K562 (cell line): ENCODE measurements around the gene PUS10.
A peak's percentile ranks its signal among the peaks of the same experiment; 100 is the strongest.

Source experiments
- DPF2 ChIP-seq: fragments of 450-650 bp; IDR thresholded peaks from 2 replicates; pipeline ENCODE4 v1.6.1; 2016
- EHMT2 ChIP-seq: fragments of 450-650 bp; IDR thresholded peaks from 2 replicates; pipeline ENCODE4 v1.6.1; 2018; ENCODE audit warnings: antibody characterized with exemption
- NR1H2 ChIP-seq: sonication (generic); formaldehyde crosslinking; IDR thresholded peaks from 2 replicates; pipeline ENCODE4 v1.4.0; 2020; ENCODE audit warnings: mild to moderate bottlenecking, missing genetic modification reagents
- SIN3A ChIP-seq, 2 experiments: fragments of 150-350 bp in 1 of 2; IDR thresholded peaks; 2 replicates each; pipeline ENCODE4 v1.6.1; 2011 to 2016; ENCODE audit warnings: borderline replicate concordance in 2 of 2, low read depth in 2 of 2, low read length in 2 of 2, mild to moderate bottlenecking in 2 of 2, moderate library complexity in 2 of 2; ENCODE audit not compliant: control insufficient read depth in 1 of 2
- TEAD4 ChIP-seq, 2 experiments: sonication (generic) in 1 of 2; formaldehyde crosslinking in 1 of 2; IDR thresholded peaks; 2 replicates each; pipeline versions ENCODE4 v1.6.1 to v1.8.0; 2012 to 2022; ENCODE audit warnings: borderline replicate concordance in 1 of 2, inconsistent platforms in 1 of 2, low read length in 1 of 2, mild to moderate bottlenecking in 1 of 2, missing genetic modification reagents in 1 of 2

DNA sequence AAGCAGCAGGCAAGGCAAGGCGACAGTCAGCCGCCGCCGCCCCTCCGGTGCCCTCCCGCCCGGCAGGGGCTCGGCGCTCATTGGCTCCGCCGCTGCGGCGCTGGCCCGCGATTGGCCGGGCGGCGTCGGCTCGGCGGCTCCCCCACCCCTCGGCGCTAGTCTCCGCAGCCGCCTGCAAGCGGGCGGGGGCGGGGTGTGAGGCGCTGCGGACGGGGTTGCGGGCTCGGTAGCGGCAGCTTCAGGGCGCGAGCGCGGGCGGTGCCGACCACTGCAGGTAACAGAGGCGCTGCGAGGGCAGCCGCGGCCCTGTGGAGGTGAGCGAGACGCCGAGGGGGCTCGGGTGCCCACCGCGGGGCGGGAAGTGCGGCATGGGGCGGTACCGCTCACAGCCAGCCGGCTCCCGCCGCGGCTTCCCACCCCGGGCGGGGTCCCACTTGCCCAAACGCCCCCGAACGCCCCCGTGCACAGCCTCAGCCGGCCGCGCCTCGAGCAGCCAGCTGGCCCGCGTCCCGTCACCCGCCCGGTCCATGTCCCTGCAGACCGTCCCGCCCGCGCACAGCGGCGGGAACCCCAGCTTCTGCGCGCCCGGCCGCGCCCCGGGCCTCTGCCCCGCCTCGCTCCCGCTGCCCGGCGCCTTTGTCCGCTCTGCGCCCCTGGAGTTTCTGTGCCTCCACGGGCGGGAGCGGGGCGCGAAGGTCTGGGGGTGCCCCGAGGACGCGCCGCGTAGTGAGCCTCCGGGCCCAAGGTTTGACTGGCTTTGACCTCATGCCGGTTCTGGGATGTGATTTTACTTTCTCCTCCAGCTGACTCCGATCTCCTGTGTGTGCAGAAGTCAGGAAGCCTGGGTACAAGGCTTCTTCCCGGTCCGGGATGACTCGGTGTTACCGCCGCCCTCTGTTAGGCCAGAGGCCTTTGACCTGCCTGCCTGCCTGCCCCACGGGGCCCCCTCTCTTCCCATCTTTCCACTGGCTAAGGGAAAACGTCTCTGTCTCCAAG, 48.0 kb upstream of the PUS10 start, which contains the start of gene SANBR:
- TF ChIP-seq TEAD4 (IDR thresholded peaks at IDR 0.05; ENCODE audit: low read length) (no peak), TEAD4 (CRISPR knock-in tag; IDR thresholded peaks at IDR 0.05; ENCODE audit: borderline replicate concordance) (no peak), DPF2 (no peak), EHMT2 (no peak), SIN3A (IDR thresholded peaks at IDR 0.05; ENCODE audit: borderline replicate concordance in 2 of 2, control insufficient read depth in 1 of 2, low read depth in 2 of 2, low read length in 2 of 2) (peak in 1 of 2 experiments; percentile 47; a peak in 1 of 4 replicates), NR1H2 (CRISPR knock-in tag) (no peak; the same call in 1 of the 2 replicates)
